Gastrocnemius medialis (tissue), 4 donors: ENCODE results near the gene GCNA. TPM values are rescaled to one million over a fixed set of nuclear protein-coding genes. Genes with fewer than 3 reads are reported as not detected.
"Not testable (repeated sequence)": the region's sequence is repeated elsewhere in the genome, so short reads cannot be mapped to it uniquely, and the experiment has no call there.

Experiments used
- ATAC-seq, 2 donors: fragments of 150-250 bp; one replicate each; pipeline ENCODE4 v1.9.1; 2016
- DNase-seq, 2 donors: peaks; one replicate each; pipeline ENCODE4 v3.0.0-alpha.2; 2019
- H3K27ac ChIP-seq, 4 donors: fragments of 200-600 bp; sonication (generic); 1 replicate in 1 of 4; 2 replicates in 3 of 4; pipeline ENCODE4 v1.5.1; 2016 to 2018; ENCODE audit warnings: mild to moderate bottlenecking in 2 of 4, moderate library complexity in 1 of 4
- H3K27me3 ChIP-seq, 3 donors: fragments of 200-600 bp; sonication (generic) in 2 of 3; 1 replicate in 1 of 3; 2 replicates in 2 of 3; pipeline versions ENCODE4 v1.5.1 to v1.6.0; 2016 to 2019; ENCODE audit warnings: mild to moderate bottlenecking in 1 of 3, moderate library complexity in 1 of 3
- H3K36me3 ChIP-seq, 2 donors: fragments of 200-600 bp; sonication (generic) in 1 of 2; one replicate each; pipeline ENCODE4 v1.5.1; 2017 to 2018
- H3K4me1 ChIP-seq, 2 donors: fragments of 200-600 bp; sonication (generic) in 1 of 2; one replicate each; pipeline ENCODE4 v1.5.1; 2016 to 2017; ENCODE audit warnings: mild to moderate bottlenecking in 2 of 2
- H3K4me3 ChIP-seq, 4 donors: fragments of 200-600 bp; sonication (generic) in 3 of 4; 1 replicate in 1 of 4; 2 replicates in 3 of 4; pipeline ENCODE4 v1.5.1; 2016 to 2019; ENCODE audit warnings: mild to moderate bottlenecking in 2 of 4
- H3K9me3 ChIP-seq, 3 donors: fragments of 200-600 bp; sonication (generic) in 2 of 3; 1 replicate in 1 of 3; 2 replicates in 2 of 3; pipeline ENCODE4 v1.5.1; 2016 to 2019
- POLR2A ChIP-seq, 2 donors: fragments of 450-650 bp; IDR thresholded peaks; one replicate each; pipeline ENCODE4 v1.6.1; 2017; ENCODE audit warnings: antibody characterized with exemption in 2 of 2, mild to moderate bottlenecking in 2 of 2, moderate library complexity in 2 of 2
- in situ Hi-C, 4 donors: fragments of 200-750 bp; cut with MboI; loops; one replicate each; pipeline versions ENCODE4 v1.15.0 to v1.8.0; 2017; ENCODE audit warnings: low sequenced_read_pairs in 4 of 4
- intact Hi-C: fragments of 100-400 bp; cut with DNase I; formaldehyde crosslinking; loops from one replicate; pipeline ENCODE4 v1.15.1; 2023; ENCODE audit warnings: low total_unique reads
- total RNA-seq, 4 donors: library from RNA; depleted of rRNA; stranded (reverse); fragments of >200 nt; gene quantifications; one replicate each; pipeline versions ENCODE4 v1.1.0 to v1.2.3, GENCODE V29; 2016
- TF ChIP-seq, protein P1 (sequence below), 5 experiments: fragments of 450-650 bp in 3 of 5; fragments of 200-600 bp in 2 of 5; sonication (generic) in 2 of 5; IDR thresholded peaks in 4 of 5; conservative IDR thresholded peaks in 1 of 5; 1 replicate in 4 of 5; 2 replicates in 1 of 5; pipeline ENCODE4 v1.5.1; 2016 to 2019; ENCODE audit warnings: antibody characterized with exemption in 5 of 5, mild to moderate bottlenecking in 3 of 5, moderate library complexity in 3 of 5

The GCNA gene
- total RNA-seq, 4 donors from 2014 or later = 0.95 to 5.4 (median 1.4) TPM

DNA sequence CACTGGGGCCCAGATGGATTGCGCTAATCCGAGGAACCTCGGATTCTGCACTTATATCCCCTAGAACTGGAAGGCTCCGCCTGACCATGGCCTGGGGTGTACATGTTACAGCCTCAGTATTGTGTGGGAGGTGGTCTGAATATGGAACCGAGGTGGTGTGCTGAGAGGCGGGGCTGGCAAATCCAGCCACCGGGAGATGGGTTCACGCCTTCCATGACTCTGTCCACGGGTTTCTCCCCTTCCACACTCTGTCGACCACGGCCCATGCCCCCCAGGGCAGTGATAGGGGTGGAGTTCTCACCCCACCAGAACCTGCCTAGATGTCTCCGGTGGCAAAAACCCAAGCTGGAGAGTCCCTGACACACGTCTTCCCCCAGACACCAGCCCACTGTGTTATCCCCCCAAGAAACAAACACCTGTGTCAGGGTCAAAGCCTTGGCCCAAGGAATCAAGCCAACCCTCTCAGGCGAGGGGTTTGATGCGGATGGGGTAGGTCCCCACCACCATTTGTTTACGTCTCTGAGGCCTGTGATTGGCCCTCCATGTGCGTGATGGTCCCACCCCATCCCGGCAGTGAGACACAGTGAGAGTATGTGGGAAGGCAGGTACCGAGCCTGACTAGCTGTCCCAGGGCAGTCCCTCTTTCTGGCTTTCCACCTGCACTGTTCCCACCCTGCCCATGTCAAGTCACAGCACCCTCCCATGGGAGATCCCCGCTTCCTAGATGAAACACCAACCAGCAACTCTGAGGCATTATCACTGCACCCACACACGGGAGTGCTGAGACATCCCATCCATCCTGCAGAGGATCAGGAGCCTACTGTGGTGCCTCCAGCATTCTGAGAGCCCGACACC, 82.6 kb downstream of the GCNA start:
- H3K36me3 ChIP-seq = no peaks in the 10 kb centered on the region
- no peaks in the 10 kb centered on the region for H3K27me3 ChIP-seq
- intact Hi-C loops = no loop called here
- H3K27ac ChIP-seq = no peak overlapping the region
- ATAC-seq (no peak), DNase-seq (no peak)
- no peak for TF ChIP-seq POLR2A (IDR thresholded peaks at IDR 0.05)
- TF ChIP-seq, protein P1, sequence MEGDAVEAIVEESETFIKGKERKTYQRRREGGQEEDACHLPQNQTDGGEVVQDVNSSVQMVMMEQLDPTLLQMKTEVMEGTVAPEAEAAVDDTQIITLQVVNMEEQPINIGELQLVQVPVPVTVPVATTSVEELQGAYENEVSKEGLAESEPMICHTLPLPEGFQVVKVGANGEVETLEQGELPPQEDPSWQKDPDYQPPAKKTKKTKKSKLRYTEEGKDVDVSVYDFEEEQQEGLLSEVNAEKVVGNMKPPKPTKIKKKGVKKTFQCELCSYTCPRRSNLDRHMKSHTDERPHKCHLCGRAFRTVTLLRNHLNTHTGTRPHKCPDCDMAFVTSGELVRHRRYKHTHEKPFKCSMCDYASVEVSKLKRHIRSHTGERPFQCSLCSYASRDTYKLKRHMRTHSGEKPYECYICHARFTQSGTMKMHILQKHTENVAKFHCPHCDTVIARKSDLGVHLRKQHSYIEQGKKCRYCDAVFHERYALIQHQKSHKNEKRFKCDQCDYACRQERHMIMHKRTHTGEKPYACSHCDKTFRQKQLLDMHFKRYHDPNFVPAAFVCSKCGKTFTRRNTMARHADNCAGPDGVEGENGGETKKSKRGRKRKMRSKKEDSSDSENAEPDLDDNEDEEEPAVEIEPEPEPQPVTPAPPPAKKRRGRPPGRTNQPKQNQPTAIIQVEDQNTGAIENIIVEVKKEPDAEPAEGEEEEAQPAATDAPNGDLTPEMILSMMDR (IDR thresholded peaks at IDR 0.05 in 4 of 5, conservative IDR thresholded peaks at IDR 0.05 in 1 of 5) = no peak
- no peaks in the 10 kb centered on the region for H3K9me3 ChIP-seq
- in situ Hi-C loops = no loop called here
- no peaks in the 10 kb centered on the region for H3K4me1 ChIP-seq
- H3K4me3 ChIP-seq = no peak overlapping the region

DNA sequence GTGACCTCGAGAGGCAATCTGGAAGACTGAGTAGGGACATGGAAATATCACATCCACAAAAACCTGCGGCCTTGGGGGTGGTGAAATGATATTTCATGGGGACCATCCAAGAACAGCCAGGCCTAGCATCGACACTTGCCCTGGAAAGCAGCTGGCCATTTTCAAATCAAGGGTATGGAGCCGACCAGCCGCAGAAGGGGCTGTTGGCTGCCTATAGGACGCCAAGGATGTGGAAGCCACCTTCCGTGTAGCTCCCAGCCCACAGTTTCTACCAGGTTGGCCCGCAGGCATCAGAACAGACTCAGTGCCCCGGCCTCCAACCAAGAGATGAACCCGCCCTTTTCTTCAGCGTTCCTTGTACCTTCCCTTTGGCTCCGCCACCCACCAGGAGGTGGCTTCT, 83.7 kb downstream of the GCNA start:
- intact Hi-C loops (no loop called here), in situ Hi-C loops (no loop called here)
- Histone ChIP-seq H3K4me1 (no peaks in the 10 kb centered on the region), H3K4me3 (no peak overlapping the region), H3K27me3 (no peaks in the 10 kb centered on the region), H3K9me3 (no peaks in the 10 kb centered on the region), H3K27ac (no peak overlapping the region), H3K36me3 (no peaks in the 10 kb centered on the region)
- DNase-seq (no peak), ATAC-seq (no peak)
- TF ChIP-seq, protein P1 (IDR thresholded peaks at IDR 0.05 in 4 of 5, conservative IDR thresholded peaks at IDR 0.05 in 1 of 5) = no peak
- TF ChIP-seq POLR2A (IDR thresholded peaks at IDR 0.05) = no peak

DNA sequence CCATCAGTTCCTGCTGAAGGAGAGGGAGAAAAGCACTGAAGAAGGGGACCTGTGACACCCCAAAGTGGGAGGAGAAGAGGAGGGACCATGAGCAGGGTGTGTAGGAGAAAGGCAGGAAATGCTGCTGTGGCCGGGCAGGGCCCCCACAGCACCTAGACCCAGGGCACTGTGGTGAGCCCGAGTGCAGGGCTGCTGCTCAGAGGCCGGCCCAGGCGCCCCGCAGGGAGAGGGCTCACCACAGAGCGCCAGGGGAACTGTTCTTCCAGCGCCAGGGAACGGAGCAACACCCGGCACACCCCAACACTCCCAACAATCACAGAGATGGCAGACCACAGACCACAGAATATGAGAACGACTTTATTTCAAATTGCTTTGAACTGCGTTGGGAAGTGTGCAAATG, 84.4 kb downstream of the GCNA start:
- H3K4me3 ChIP-seq, H3K4me1 ChIP-seq, in situ Hi-C loops, H3K27me3 ChIP-seq, ATAC-seq, H3K9me3 ChIP-seq, DNase-seq, H3K27ac ChIP-seq, H3K36me3 ChIP-seq, intact Hi-C loops: not testable (repeated sequence)

Other genes starting within 250 kb of the GCNA start
- gene TAF1, start 212.1 kb upstream of the GCNA start, total RNA-seq = 10 to 100 TPM; 13.2 to 21.7 (median 19.1) TPM
- 100 to 1,000 TPM in 1 of 4 donors, 10 to 100 TPM in 3; 34.5 to 146 (median 62.1) TPM for gene OGT, start 45.3 kb upstream of the GCNA start, total RNA-seq
- not detected for gene CXCR3, start 40.1 kb downstream of the GCNA start, total RNA-seq
- gene CXorf49, start 139.8 kb downstream of the GCNA start, total RNA-seq = not detected
- gene CXorf49B, start 184.9 kb downstream of the GCNA start, total RNA-seq = not detected